ENCODE measurements around the gene TRIM15.

GRCh38 chr6:30200551-30201281, 37.4 kb downstream of the TRIM15 start:
- TF ChIP-seq, protein P1, sequence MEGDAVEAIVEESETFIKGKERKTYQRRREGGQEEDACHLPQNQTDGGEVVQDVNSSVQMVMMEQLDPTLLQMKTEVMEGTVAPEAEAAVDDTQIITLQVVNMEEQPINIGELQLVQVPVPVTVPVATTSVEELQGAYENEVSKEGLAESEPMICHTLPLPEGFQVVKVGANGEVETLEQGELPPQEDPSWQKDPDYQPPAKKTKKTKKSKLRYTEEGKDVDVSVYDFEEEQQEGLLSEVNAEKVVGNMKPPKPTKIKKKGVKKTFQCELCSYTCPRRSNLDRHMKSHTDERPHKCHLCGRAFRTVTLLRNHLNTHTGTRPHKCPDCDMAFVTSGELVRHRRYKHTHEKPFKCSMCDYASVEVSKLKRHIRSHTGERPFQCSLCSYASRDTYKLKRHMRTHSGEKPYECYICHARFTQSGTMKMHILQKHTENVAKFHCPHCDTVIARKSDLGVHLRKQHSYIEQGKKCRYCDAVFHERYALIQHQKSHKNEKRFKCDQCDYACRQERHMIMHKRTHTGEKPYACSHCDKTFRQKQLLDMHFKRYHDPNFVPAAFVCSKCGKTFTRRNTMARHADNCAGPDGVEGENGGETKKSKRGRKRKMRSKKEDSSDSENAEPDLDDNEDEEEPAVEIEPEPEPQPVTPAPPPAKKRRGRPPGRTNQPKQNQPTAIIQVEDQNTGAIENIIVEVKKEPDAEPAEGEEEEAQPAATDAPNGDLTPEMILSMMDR (IDR thresholded peaks at IDR 0.05; ENCODE audit: extremely low read depth in 1 of 2, insufficient read depth in 1 of 2, low read depth in 1 of 2, low read length in 2 of 2): no peak
- TF ChIP-seq MYC (IDR thresholded peaks at IDR 0.05; ENCODE audit: low read depth, low read length): no peak

Measured in endothelial cell of umbilical vein (primary cell).